CD4-positive, alpha-beta T cell treated with Interleukin-10 for 1 hour (primary cell): ENCODE data around the gene AKR7A2.
A peak's percentile ranks its signal among the peaks of the same experiment; 100 is the strongest.
"Not testable (repeated sequence)": the region's sequence is repeated elsewhere in the genome, so short reads cannot be mapped to it uniquely, and the experiment has no call there.

Source experiments
- DNase-seq: peaks from one replicate; pipeline ENCODE4 v3.0.0-alpha.2; 2020

Gene AKR7A2

GRCh38 chr1:19294638-19295037, 17.3 kb downstream of the AKR7A2 start:
- DNase-seq = no peak

GRCh38 chr1:19289244-19289643, 22.7 kb downstream of the AKR7A2 start:
- no peak for DNase-seq

GRCh38 chr1:19288324-19289241, 23.4 kb downstream of the AKR7A2 start, which contains the start of gene AKR7A3:
AKR7A3 (minus strand) TSS chr1:19288770; CDS start chr1:19288709, 61 bp downstream.
- peak; percentile 56 for DNase-seq

- DNase-seq = no peak
Measured at GRCh38 chr1:19287436-19288185, 24.3 kb downstream of the AKR7A2 start.

- not testable (repeated sequence) for DNase-seq
Measured at GRCh38 chr1:19285807-19286206, 26.1 kb downstream of the AKR7A2 start.

- DNase-seq = not testable (repeated sequence)
Measured at GRCh38 chr1:19285366-19285765, 26.6 kb downstream of the AKR7A2 start.

- no peak for DNase-seq
Measured at GRCh38 chr1:19284881-19285280, 27.1 kb downstream of the AKR7A2 start.

GRCh38 chr1:19283891-19284290, 28.1 kb downstream of the AKR7A2 start:
- DNase-seq = no peak

- no peak for DNase-seq
Measured at GRCh38 chr1:19274636-19275035, 37.3 kb downstream of the AKR7A2 start.

GRCh38 chr1:19273844-19274531, 38.0 kb downstream of the AKR7A2 start:
- not testable (repeated sequence) for DNase-seq

- DNase-seq = no peak
Measured at GRCh38 chr1:19273106-19273843, 38.7 kb downstream of the AKR7A2 start.

GRCh38 chr1:19272064-19272463, 39.9 kb downstream of the AKR7A2 start:
- DNase-seq = no peak

- not testable (repeated sequence) for DNase-seq
Measured at GRCh38 chr1:19270343-19270730, 41.6 kb downstream of the AKR7A2 start.

- not testable (repeated sequence) for DNase-seq
Measured at GRCh38 chr1:19269427-19270342, 42.3 kb downstream of the AKR7A2 start.

GRCh38 chr1:19268445-19268844, 43.5 kb downstream of the AKR7A2 start:
- DNase-seq = no peak

- DNase-seq = no peak
Measured at GRCh38 chr1:19262744-19263143, 49.2 kb downstream of the AKR7A2 start.

- no peak for DNase-seq
Measured at GRCh38 chr1:19262047-19262446, 49.9 kb downstream of the AKR7A2 start.

- no peak for DNase-seq
Measured at GRCh38 chr1:19260211-19261138, 51.5 kb downstream of the AKR7A2 start.

- DNase-seq = no peak
Measured at GRCh38 chr1:19258353-19258752, 53.6 kb downstream of the AKR7A2 start.
